PC-3 (cell line): ENCODE data around the gene KCNJ6.

Experiments
- EZH2 ChIP-seq: fragments of 300-600 bp; sonication (generic); IDR thresholded peaks from one replicate; pipeline ENCODE4 v1.6.1; 2017; ENCODE audit warnings: antibody characterized with exemption, mild to moderate bottlenecking, low read length; ENCODE audit not compliant: unreplicated experiment
- TF ChIP-seq, protein P1 (sequence below): fragments of 300-600 bp; sonication (generic); conservative IDR thresholded peaks from 2 replicates; pipeline ENCODE4 v1.5.1; 2017; ENCODE audit warnings: antibody characterized with exemption, low read depth, mild to moderate bottlenecking, low read length

DNA sequence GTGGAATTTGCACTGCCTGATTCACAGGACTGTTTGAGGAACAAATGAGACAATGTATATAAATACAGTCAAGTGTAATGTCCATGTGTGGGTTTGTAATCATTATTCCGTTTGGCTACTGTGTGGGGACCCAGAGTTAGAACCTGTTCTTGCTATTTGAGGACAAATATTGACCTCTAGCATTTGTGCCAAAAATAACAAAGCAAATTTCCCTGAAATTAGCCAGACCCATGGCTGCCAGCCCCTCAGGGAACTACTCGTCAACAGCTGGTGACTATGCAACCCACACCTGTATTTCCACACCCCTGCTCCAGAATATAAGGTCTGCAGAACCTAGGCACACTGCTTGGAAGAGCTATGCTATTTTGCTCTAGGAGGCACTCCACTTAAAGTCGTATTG, 70.7 kb downstream of the KCNJ6 start:
- TF ChIP-seq EZH2: no peak
- TF ChIP-seq, protein P1, sequence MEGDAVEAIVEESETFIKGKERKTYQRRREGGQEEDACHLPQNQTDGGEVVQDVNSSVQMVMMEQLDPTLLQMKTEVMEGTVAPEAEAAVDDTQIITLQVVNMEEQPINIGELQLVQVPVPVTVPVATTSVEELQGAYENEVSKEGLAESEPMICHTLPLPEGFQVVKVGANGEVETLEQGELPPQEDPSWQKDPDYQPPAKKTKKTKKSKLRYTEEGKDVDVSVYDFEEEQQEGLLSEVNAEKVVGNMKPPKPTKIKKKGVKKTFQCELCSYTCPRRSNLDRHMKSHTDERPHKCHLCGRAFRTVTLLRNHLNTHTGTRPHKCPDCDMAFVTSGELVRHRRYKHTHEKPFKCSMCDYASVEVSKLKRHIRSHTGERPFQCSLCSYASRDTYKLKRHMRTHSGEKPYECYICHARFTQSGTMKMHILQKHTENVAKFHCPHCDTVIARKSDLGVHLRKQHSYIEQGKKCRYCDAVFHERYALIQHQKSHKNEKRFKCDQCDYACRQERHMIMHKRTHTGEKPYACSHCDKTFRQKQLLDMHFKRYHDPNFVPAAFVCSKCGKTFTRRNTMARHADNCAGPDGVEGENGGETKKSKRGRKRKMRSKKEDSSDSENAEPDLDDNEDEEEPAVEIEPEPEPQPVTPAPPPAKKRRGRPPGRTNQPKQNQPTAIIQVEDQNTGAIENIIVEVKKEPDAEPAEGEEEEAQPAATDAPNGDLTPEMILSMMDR: no peak
